Spleen (tissue), 11 donors: ENCODE measurements around the gene COLGALT1. TPM values are rescaled to one million over a fixed set of nuclear protein-coding genes. Genes with fewer than 3 reads are reported as not detected.

Experiments used
- DNase-seq: peaks from one replicate; pipeline ENCODE4 v3.0.0-alpha.2; 2020
- H3K27ac ChIP-seq, 8 donors: fragments of 200-600 bp; sonication (generic) in 7 of 8; 1 replicate in 4 of 8; 2 replicates in 4 of 8; pipeline versions ENCODE4 v1.5.0 to v1.8.0; 2016 to 2021; ENCODE audit warnings: inconsistent platforms in 4 of 8, mild to moderate bottlenecking in 4 of 8, moderate library complexity in 1 of 8
- H3K27me3 ChIP-seq, 7 donors: fragments of 200-600 bp; sonication (generic) in 6 of 7; replicated peaks in 1 of 7; 1 replicate in 4 of 7; 2 replicates in 3 of 7; pipeline versions ENCODE4 v1.5.0 to v1.8.0; 2016 to 2021; ENCODE audit warnings: inconsistent platforms in 3 of 7, mild to moderate bottlenecking in 1 of 7
- H3K36me3 ChIP-seq, 6 donors: fragments of 200-600 bp; sonication (generic) in 5 of 6; 1 replicate in 4 of 6; 2 replicates in 2 of 6; pipeline versions ENCODE4 v1.5.0 to v1.8.0; 2016 to 2021; ENCODE audit warnings: inconsistent platforms in 2 of 6
- H3K4me1 ChIP-seq, 6 donors: fragments of 200-600 bp; sonication (generic) in 5 of 6; 1 replicate in 3 of 6; 2 replicates in 3 of 6; pipeline versions ENCODE4 v1.5.0 to v1.8.0; 2016 to 2021; ENCODE audit warnings: inconsistent platforms in 3 of 6
- H3K4me3 ChIP-seq, 8 donors: fragments of 200-600 bp; sonication (generic) in 7 of 8; 1 replicate in 4 of 8; 2 replicates in 4 of 8; pipeline versions ENCODE4 v1.5.0 to v1.8.0; 2016 to 2021; ENCODE audit warnings: inconsistent platforms in 4 of 8, mild to moderate bottlenecking in 4 of 8, moderate library complexity in 2 of 8
- H3K9me3 ChIP-seq, 8 donors: fragments of 200-600 bp; sonication (generic) in 7 of 8; 1 replicate in 4 of 8; 2 replicates in 4 of 8; pipeline versions ENCODE4 v1.5.0 to v1.8.0; 2016 to 2021; ENCODE audit warnings: inconsistent platforms in 4 of 8
- CTCF ChIP-seq, 11 experiments: fragments of 200-600 bp in 7 of 11; fragments of 450-650 bp in 4 of 11; sonication (generic) in 4 of 11; IDR thresholded peaks in 8 of 11; conservative IDR thresholded peaks in 3 of 11; 1 replicate in 7 of 11; 2 replicates in 4 of 11; pipeline versions ENCODE4 v1.4.0 to v1.8.0; 2016 to 2021; ENCODE audit warnings: antibody characterized with exemption in 11 of 11, inconsistent platforms in 4 of 11, mild to moderate bottlenecking in 1 of 11
- POLR2A ChIP-seq, 3 donors: fragments of 450-650 bp; IDR thresholded peaks; one replicate each; pipeline ENCODE4 v1.5.1; 2017; ENCODE audit warnings: antibody characterized with exemption in 3 of 3, mild to moderate bottlenecking in 1 of 3
- POLR2AphosphoS5 ChIP-seq, 3 donors: sonication (generic); formaldehyde crosslinking; IDR thresholded peaks; one replicate each; pipeline ENCODE4 v1.5.1; 2017; ENCODE audit warnings: antibody characterized with exemption in 3 of 3
- WGBS, 5 donors: extraction: QIAGEN DNeasy Blood & Tissue Kit in 3 of 5; methylation state at CpG; one replicate each; pipeline versions ENCODE4 v1.1.5 to v1.1.7; 2013 to 2018; 5-methylcytosine and 5-hydroxymethylcytosine counted together
- intact Hi-C: fragments of 100-400 bp; cut with DNase I; formaldehyde crosslinking; loops from one replicate; pipeline ENCODE4 v1.15.0; 2023; ENCODE audit warnings: low total_unique reads
- polyA plus RNA-seq, 3 donors: library from polyadenylated mRNA; stranded (reverse); fragments of 200-250 nt; gene quantifications; one replicate each; pipeline ENCODE4 v1.2.1, GENCODE V29; 2013
- total RNA-seq, 7 donors: library from RNA; depleted of rRNA in 3 of 7; stranded (reverse); fragments of >200 nt in 3 of 7; fragmentation: NEBNext Ultra II Directional in 4 of 7; extraction: Animal tissue kit (Norgen Biotek cat#: 25700) in 4 of 7; gene quantifications; one replicate each; pipeline versions ENCODE4 v1.1.0 to v1.2.1, GENCODE V29; 2016 to 2021
- donor health status: healthy with polysubstance abuse.
- donor health status: DM: no; HTN: no; CAD: no; lungs with moderate emphysema.
- donor health status: DM: no; HTN: no; CAD: no.
- donor health status: Bipolar disorder and iron deficiency.
- donor health status: healthy.
- donor health status: DM: no; HTN: no; CAD: no.
- donor health status: DM: yes; HTN: yes; CAD: no.

COLGALT1 gene
- total and polyA plus RNA-seq, 10 donors: 52.4 to 146 (median 92.0) TPM

- 58 to 70% (median 64%) methylated on average over 12 of the region's 12 CpGs for WGBS, 5 donors
- no peak for TF ChIP-seq POLR2A (IDR thresholded peaks at IDR 0.05)
- TF ChIP-seq CTCF (IDR thresholded peaks at IDR 0.05 in 8 of 11, conservative IDR thresholded peaks at IDR 0.05 in 3 of 11): no peak
- TF ChIP-seq POLR2AphosphoS5 (IDR thresholded peaks at IDR 0.05): no peak
- intact Hi-C loops: no loop called here
Observed at GRCh38 chr19:17626456-17627015, 71.1 kb downstream of the COLGALT1 start.

GRCh38 chr19:17627161-17627560, 71.7 kb downstream of the COLGALT1 start:
- Histone ChIP-seq H3K27ac (no peak overlapping the region), H3K36me3 (no peaks in the 10 kb centered on the region), H3K4me1 (no peaks in the 10 kb centered on the region), H3K4me3 (no peak overlapping the region), H3K27me3 (peaks cover 0 to 6% (median 0%) of the 10 kb centered on the region in 7 donors), H3K9me3 (peaks cover 0 to 2% (median under 1%) of the 10 kb centered on the region in 8 donors)
- WGBS, 5 donors: 84 to 96% (median 93%) methylated on average over 3 of the region's 3 CpGs
- DNase-seq: no peak
- intact Hi-C loops: no loop called here
- TF ChIP-seq CTCF (IDR thresholded peaks at IDR 0.05 in 8 of 11, conservative IDR thresholded peaks at IDR 0.05 in 3 of 11) (no peak), POLR2A (IDR thresholded peaks at IDR 0.05) (no peak), POLR2AphosphoS5 (IDR thresholded peaks at IDR 0.05) (no peak)

More at GRCh38 chr19:17626456-17627015, 71.1 kb downstream of the COLGALT1 start:
- Histone ChIP-seq H3K9me3 (peaks cover 0 to 8% (median 6%) of the 10 kb centered on the region in 8 donors), H3K4me3 (no peak overlapping the region), H3K27me3 (peaks cover 0 to 6% (median 0%) of the 10 kb centered on the region in 7 donors), H3K27ac (no peak overlapping the region), H3K36me3 (no peaks in the 10 kb centered on the region), H3K4me1 (no peaks in the 10 kb centered on the region)
- no peak for DNase-seq

GRCh38 chr19:17627921-17628320, 72.5 kb downstream of the COLGALT1 start:
- TF ChIP-seq CTCF (IDR thresholded peaks at IDR 0.05 in 8 of 11, conservative IDR thresholded peaks at IDR 0.05 in 3 of 11): no peak
- no peak for TF ChIP-seq POLR2A (IDR thresholded peaks at IDR 0.05)
- TF ChIP-seq POLR2AphosphoS5 (IDR thresholded peaks at IDR 0.05): no peak
- Histone ChIP-seq H3K27ac (no peak overlapping the region), H3K4me3 (no peak overlapping the region), H3K36me3 (no peaks in the 10 kb centered on the region), H3K9me3 (no peaks in the 10 kb centered on the region), H3K4me1 (no peaks in the 10 kb centered on the region), H3K27me3 (peaks cover 0 to 6% (median 0%) of the 10 kb centered on the region in 7 donors)
- WGBS, 5 donors: 75 to 80% (median 78%) methylated on average over 3 to 5 of the region's 5 CpGs
- intact Hi-C loops: no loop called here
- DNase-seq: no peak

GRCh38 chr19:17629760-17630159, 74.3 kb downstream of the COLGALT1 start:
- Histone ChIP-seq H3K4me1 (no peaks in the 10 kb centered on the region), H3K9me3 (no peaks in the 10 kb centered on the region), H3K36me3 (no peaks in the 10 kb centered on the region), H3K27me3 (peaks cover 0 to 6% (median 0%) of the 10 kb centered on the region in 7 donors), H3K27ac (no peak overlapping the region), H3K4me3 (no peak overlapping the region)
- intact Hi-C loops: no loop called here
- WGBS, 5 donors: 92 to 98% (median 93%) methylated on average over 2 of the region's 2 CpGs
- TF ChIP-seq CTCF (IDR thresholded peaks at IDR 0.05 in 8 of 11, conservative IDR thresholded peaks at IDR 0.05 in 3 of 11) (no peak), POLR2AphosphoS5 (IDR thresholded peaks at IDR 0.05) (no peak), POLR2A (IDR thresholded peaks at IDR 0.05) (no peak)
- no peak for DNase-seq
